Caco-2 (cell line): ENCODE results near the gene TIMP3. TPM values are rescaled to one million over a fixed set of nuclear protein-coding genes. Genes with fewer than 3 reads are reported as not detected.

Experiments
- BruUV-seq: library from RNA; stranded (reverse); fragments of 400-500 nt; replicated peaks from 2 replicates; lab custom pipeline; 2021; lab: Mats Ljungman, UMichigan
- CTCF ChIA-PET: fragments of 300-600 bp; sonication (Branson Sonifier 250); formaldehyde crosslinking; loops from one replicate; lab custom pipeline; 2022; ENCODE audit warnings: antibody characterized with exemption; lab: Charles Lee
- POLR2A ChIA-PET: fragments of 300-600 bp; sonication (Branson Sonifier 250); formaldehyde crosslinking; loops from one replicate; lab custom pipeline; 2022; ENCODE audit warnings: antibody characterized with exemption; lab: Charles Lee
- DNase-seq, 2 experiments: peaks; one replicate each; pipeline versions ENCODE4 v3.0.0 to v3.0.0-alpha.2; 2020 to 2022
- H3K27me3 ChIP-seq: replicated peaks from 2 replicates; pipeline ENCODE4 v1.6.0; 2011; ENCODE audit warnings: low read length; ENCODE audit not compliant: control insufficient read depth, insufficient read depth
- H3K36me3 ChIP-seq: 2 replicates; pipeline ENCODE4 v1.5.1; 2011; ENCODE audit warnings: low read length; ENCODE audit not compliant: control insufficient read depth, insufficient read depth
- H3K4me1 ChIP-seq: fragments of 250-450 bp; sonication (Bioruptor Pico); 2 replicates; pipeline ENCODE4 v1.5.1; 2020; ENCODE audit warnings: mild to moderate bottlenecking
- H3K4me3 ChIP-seq: 2 replicates; pipeline ENCODE4 v1.5.1; 2011; ENCODE audit warnings: low read depth, mild to moderate bottlenecking, control low read depth, low read length
- H3K9me3 ChIP-seq: fragments of 250-450 bp; sonication (Bioruptor Pico); 2 replicates; pipeline ENCODE4 v1.5.1; 2020; ENCODE audit warnings: mild to moderate bottlenecking, moderate library complexity
- H3K27ac Mint-ChIP-seq: one replicate; pipeline ENCODE4 v1.8.0; 2022; ENCODE audit warnings: mixed read lengths; ENCODE audit not compliant: unreplicated experiment
- H3K27me3 Mint-ChIP-seq: one replicate; pipeline ENCODE4 v1.8.0; 2022; ENCODE audit warnings: mixed read lengths; ENCODE audit not compliant: insufficient read depth, unreplicated experiment
- H3K36me3 Mint-ChIP-seq: one replicate; pipeline ENCODE4 v1.8.0; 2022; ENCODE audit warnings: mild to moderate bottlenecking, mixed read lengths; ENCODE audit not compliant: insufficient read depth, unreplicated experiment
- H3K4me1 Mint-ChIP-seq: one replicate; pipeline ENCODE4 v1.8.0; 2022; ENCODE audit warnings: low read depth, mixed read lengths; ENCODE audit not compliant: unreplicated experiment
- H3K4me3 Mint-ChIP-seq: one replicate; pipeline ENCODE4 v1.8.0; 2022; ENCODE audit warnings: mild to moderate bottlenecking, moderate library complexity, mixed read lengths; ENCODE audit not compliant: unreplicated experiment
- H3K9me3 Mint-ChIP-seq: one replicate; pipeline ENCODE4 v1.8.0; 2022; ENCODE audit warnings: mixed read lengths; ENCODE audit not compliant: unreplicated experiment
- CTCF ChIP-seq, 2 experiments: fragments of 200-600 bp in 1 of 2; IDR thresholded peaks; 1 replicate in 1 of 2; 2 replicates in 1 of 2; pipeline versions ENCODE4 v1.5.1 to v1.8.0; 2011 to 2022; ENCODE audit warnings: antibody characterized with exemption in 1 of 2, control low read depth in 1 of 2, inconsistent platforms in 1 of 2, low read depth in 1 of 2, low read length in 1 of 2, mild to moderate bottlenecking in 1 of 2, moderate library complexity in 1 of 2; ENCODE audit not compliant: insufficient read depth in 1 of 2, severe bottlenecking in 1 of 2, unreplicated experiment in 1 of 2
- intact Hi-C: fragments of 100-400 bp; cut with micrococcal nuclease; formaldehyde crosslinking; loops from one replicate; pipeline ENCODE4 v1.10.0; 2022; ENCODE audit not compliant: unreplicated experiment
- total RNA-seq: library from RNA; stranded (reverse); gene quantifications from 2 replicates; pipeline ENCODE4 v1.2.3, GENCODE V29; 2022

TIMP3 gene
- total RNA-seq, 1 experiment from 2014 or later: 86.4 TPM

GRCh38 chr22:32761251-32761903, 40.1 kb upstream of the TIMP3 start:
- intact Hi-C loops: no loop called here
- Histone ChIP-seq H3K27me3 (no peaks in the 10 kb centered on the region), H3K4me3 (no peak overlapping the region), H3K36me3 (no peaks in the 10 kb centered on the region), H3K4me1 (no peaks in the 10 kb centered on the region), H3K9me3 (no peaks in the 10 kb centered on the region)
- no peak for DNase-seq
- no peak for TF ChIP-seq CTCF (IDR thresholded peaks at IDR 0.05; ENCODE audit: insufficient read depth in 1 of 2, low read depth in 1 of 2, low read length in 1 of 2, severe bottlenecking in 1 of 2, unreplicated experiment in 1 of 2)
- BruUV-seq: no TSS peak
- H3K4me1 Mint-ChIP-seq: no peaks in the 10 kb centered on the region
- ChIA-PET CTCF (no interaction called here), POLR2A (no interaction called here)
- H3K9me3 Mint-ChIP-seq: no peaks in the 10 kb centered on the region
- no peaks in the 10 kb centered on the region for H3K27me3 Mint-ChIP-seq
- no peak overlapping the region for H3K4me3 Mint-ChIP-seq
- H3K27ac Mint-ChIP-seq: no peak overlapping the region
- no peaks in the 10 kb centered on the region for H3K36me3 Mint-ChIP-seq

GRCh38 chr22:32764330-32765131, 37.0 kb upstream of the TIMP3 start:
- intact Hi-C loops: no loop called here
- CTCF ChIA-PET: no interaction called here

More at GRCh38 chr22:32764330-32765131, 37.0 kb upstream of the TIMP3 start:
- no peaks in the 10 kb centered on the region for H3K4me1 ChIP-seq
- Mint-ChIP-seq H3K9me3 (no peaks in the 10 kb centered on the region), H3K27me3 (no peaks in the 10 kb centered on the region), H3K36me3 (no peaks in the 10 kb centered on the region), H3K4me1 (no peaks in the 10 kb centered on the region), H3K4me3 (no peak overlapping the region), H3K27ac (no peak overlapping the region)
- H3K9me3 ChIP-seq: no peaks in the 10 kb centered on the region
- DNase-seq: no peak
- BruUV-seq: no TSS peak
- H3K4me3 ChIP-seq: no peak overlapping the region
- H3K36me3 ChIP-seq: no peaks in the 10 kb centered on the region
- POLR2A ChIA-PET: no interaction called here
- H3K27me3 ChIP-seq: no peaks in the 10 kb centered on the region
- TF ChIP-seq CTCF (IDR thresholded peaks at IDR 0.05; ENCODE audit: insufficient read depth in 1 of 2, low read depth in 1 of 2, low read length in 1 of 2, severe bottlenecking in 1 of 2, unreplicated experiment in 1 of 2): no peak
